Naive thymus-derived CD4-positive, alpha-beta T cell (primary cell): ENCODE results near the gene ASIP. TPM values are rescaled to one million over a fixed set of nuclear protein-coding genes. Genes with fewer than 3 reads are reported as not detected.
"Not testable (repeated sequence)": the region's sequence is repeated elsewhere in the genome, so short reads cannot be mapped to it uniquely, and the experiment has no call there.

Experiments used
- ATAC-seq: fragments of 150-1000 bp; cut with Tn5 transposase; 2 replicates; pipeline ENCODE4 v1.10.0; 2021; ENCODE audit warnings: mild to moderate bottlenecking, moderate library complexity
- CTCF ChIA-PET: fragments of 350-600 bp; sonication (Branson Sonifier 250); formaldehyde crosslinking; loops from one replicate; lab custom pipeline; 2021; ENCODE audit warnings: antibody characterized with exemption; lab: Charles Lee
- POLR2A ChIA-PET: fragments of 350-600 bp; sonication (Branson Sonifier 250); formaldehyde crosslinking; loops from one replicate; lab custom pipeline; 2021; ENCODE audit warnings: antibody characterized with exemption, inconsistent platforms; lab: Charles Lee
- DNase-seq, 9 donors: peaks; one replicate each; pipeline versions ENCODE4 v3.0.0 to v3.0.0-alpha.2; 2020 to 2022; ENCODE audit warnings: mixed read lengths in 1 of 9
- H3K27ac ChIP-seq: one replicate; pipeline ENCODE4 v1.7.0; 2013; ENCODE audit warnings: mild to moderate bottlenecking, low read depth, low read length, moderate library complexity
- H3K27me3 ChIP-seq, 2 donors: one replicate each; pipeline ENCODE4 v1.7.0; 2013; ENCODE audit warnings: low read length in 2 of 2, mild to moderate bottlenecking in 2 of 2, moderate library complexity in 2 of 2; ENCODE audit not compliant: control insufficient read depth in 2 of 2, insufficient read depth in 2 of 2
- H3K36me3 ChIP-seq, 3 experiments: 1 replicate in 2 of 3; 2 replicates in 1 of 3; pipeline ENCODE4 v1.7.0; 2013; ENCODE audit warnings: low read length in 3 of 3, mild to moderate bottlenecking in 3 of 3, moderate library complexity in 1 of 3; ENCODE audit not compliant: insufficient read depth in 3 of 3, control insufficient read depth in 2 of 3
- H3K4me1 ChIP-seq, 2 donors: one replicate each; pipeline ENCODE4 v1.7.0; 2013; ENCODE audit warnings: low read length in 2 of 2, mild to moderate bottlenecking in 2 of 2, moderate library complexity in 1 of 2; ENCODE audit not compliant: control insufficient read depth in 2 of 2, insufficient read depth in 2 of 2
- H3K4me3 ChIP-seq: 2 replicates; pipeline ENCODE4 v1.7.0; 2013; ENCODE audit warnings: mild to moderate bottlenecking, low read length
- H3K9me3 ChIP-seq, 3 experiments: 1 replicate in 2 of 3; 2 replicates in 1 of 3; pipeline ENCODE4 v1.7.0; 2013; ENCODE audit warnings: low read length in 3 of 3; ENCODE audit not compliant: control insufficient read depth in 2 of 3
- H3K27ac Mint-ChIP-seq, 9 donors: one replicate each; pipeline ENCODE4 v1.8.0; 2020 to 2022; ENCODE audit warnings: mixed read lengths in 9 of 9, mild to moderate bottlenecking in 8 of 9, moderate library complexity in 5 of 9, inconsistent platforms in 2 of 9
- H3K27me3 Mint-ChIP-seq, 5 donors: one replicate each; pipeline ENCODE4 v1.8.0; 2021 to 2022; ENCODE audit warnings: mixed read lengths in 5 of 5, mild to moderate bottlenecking in 1 of 5
- H3K36me3 Mint-ChIP-seq, 5 donors: one replicate each; pipeline ENCODE4 v1.8.0; 2020 to 2022; ENCODE audit warnings: mixed read lengths in 5 of 5, mild to moderate bottlenecking in 3 of 5, inconsistent platforms in 1 of 5
- H3K4me1 Mint-ChIP-seq, 7 donors: one replicate each; pipeline ENCODE4 v1.8.0; 2020 to 2022; ENCODE audit warnings: mixed read lengths in 7 of 7, mild to moderate bottlenecking in 3 of 7, inconsistent platforms in 1 of 7
- H3K4me3 Mint-ChIP-seq, 10 donors: one replicate each; pipeline ENCODE4 v1.8.0; 2020 to 2022; ENCODE audit warnings: mild to moderate bottlenecking in 10 of 10, mixed read lengths in 10 of 10, moderate library complexity in 6 of 10, inconsistent platforms in 2 of 10
- H3K9me3 Mint-ChIP-seq, 11 donors: one replicate each; pipeline ENCODE4 v1.8.0; 2020 to 2022; ENCODE audit warnings: mixed read lengths in 11 of 11, mild to moderate bottlenecking in 4 of 11, inconsistent platforms in 1 of 11, moderate library complexity in 1 of 11
- intact Hi-C, 2 donors: fragments of 100-400 bp; cut with micrococcal nuclease; formaldehyde crosslinking; loops; one replicate each; pipeline ENCODE4 v1.15.1; 2023
- polyA plus RNA-seq, 2 donors: library from polyadenylated mRNA; unstranded; fragments of 300-500 nt; fragmentation: Illumina TruSeq; gene quantifications; one replicate each; pipeline ENCODE4 v1.2.3, GENCODE V29; 2021
- total RNA-seq, 6 experiments: library from RNA in 5 of 6; stranded (reverse) in 5 of 6; gene quantifications; 1 replicate in 5 of 6; 2 replicates in 1 of 6; pipeline ENCODE4 v1.2.3 and lab custom pipeline; 2021 to 2026

ASIP gene
- total and polyA plus RNA-seq, 7 experiments from 2014 or later: not detected

GRCh38 chr20:34220561-34220960 is 20.7 kb upstream of the ASIP start:
- peaks cover 0 to 12% (median 10%) of the 10 kb centered on the region in 7 donors for H3K4me1 Mint-ChIP-seq
- DNase-seq: no peak
- Histone ChIP-seq H3K27ac (no peak overlapping the region), H3K9me3 (no peaks in the 10 kb centered on the region), H3K4me1 (no peaks in the 10 kb centered on the region), H3K36me3 (no peaks in the 10 kb centered on the region), H3K27me3 (peaks cover 0 to 4% of the 10 kb centered on the region in 2 donors), H3K4me3 (no peak overlapping the region)
- H3K36me3 Mint-ChIP-seq: no peaks in the 10 kb centered on the region
- H3K27ac Mint-ChIP-seq: no peak overlapping the region
- ATAC-seq: peak; percentile 41
- ChIA-PET POLR2A (no interaction called here), CTCF (no interaction called here)
- H3K9me3 Mint-ChIP-seq: peaks cover 0 to 2% (median 0%) of the 10 kb centered on the region in 11 donors
- intact Hi-C loops: no loop called here
- H3K4me3 Mint-ChIP-seq: no peak overlapping the region
- peaks cover 26 to 37% (median 31%) of the 10 kb centered on the region in 5 donors for H3K27me3 Mint-ChIP-seq

- Mint-ChIP-seq H3K9me3 (peaks cover 0 to 2% (median 0%) of the 10 kb centered on the region in 11 donors), H3K4me3 (no peak overlapping the region), H3K4me1 (peaks cover 0 to 5% (median 0%) of the 10 kb centered on the region in 7 donors), H3K36me3 (no peaks in the 10 kb centered on the region), H3K27ac (no peak overlapping the region), H3K27me3 (peaks cover 24 to 37% (median 31%) of the 10 kb centered on the region in 5 donors)
- intact Hi-C loops: no loop called here
- POLR2A ChIA-PET: no interaction called here
- CTCF ChIA-PET: no interaction called here
- H3K4me1 ChIP-seq: no peaks in the 10 kb centered on the region
- ATAC-seq (no peak), DNase-seq (no peak)
- no peak overlapping the region for H3K4me3 ChIP-seq
- H3K27me3 ChIP-seq: no peaks in the 10 kb centered on the region
- H3K27ac ChIP-seq: no peak overlapping the region
- no peaks in the 10 kb centered on the region for H3K9me3 ChIP-seq
- H3K36me3 ChIP-seq: no peaks in the 10 kb centered on the region
Measured at GRCh38 chr20:34222208-34222607, 19.0 kb upstream of the ASIP start.

GRCh38 chr20:34224251-34224650 is 17.0 kb upstream of the ASIP start:
- H3K36me3 Mint-ChIP-seq, DNase-seq, POLR2A ChIA-PET, H3K9me3 ChIP-seq, H3K27ac Mint-ChIP-seq, H3K9me3 Mint-ChIP-seq, H3K4me3 ChIP-seq, H3K4me3 Mint-ChIP-seq, H3K27ac ChIP-seq, H3K4me1 Mint-ChIP-seq, intact Hi-C loops, H3K36me3 ChIP-seq, ATAC-seq, H3K4me1 ChIP-seq, H3K27me3 ChIP-seq, CTCF ChIA-PET: not testable (repeated sequence)
- H3K27me3 Mint-ChIP-seq: peaks cover 12 to 23% (median 17%) of the 10 kb centered on the region in 5 donors

- ChIA-PET CTCF (no interaction called here), POLR2A (no interaction called here)
- Mint-ChIP-seq H3K4me1 (peaks cover 0 to 5% (median 0%) of the 10 kb centered on the region in 7 donors), H3K9me3 (peaks cover 0 to 11% (median 1%) of the 10 kb centered on the region in 11 donors), H3K27me3 (peaks cover 0 to 19% (median 0%) of the 10 kb centered on the region in 5 donors), H3K27ac (no peak overlapping the region), H3K36me3 (peaks cover 0 to 3% (median 0%) of the 10 kb centered on the region in 5 donors), H3K4me3 (no peak overlapping the region)
- H3K9me3 ChIP-seq: no peaks in the 10 kb centered on the region
- ATAC-seq (no peak), DNase-seq (no peak)
- no peaks in the 10 kb centered on the region for H3K36me3 ChIP-seq
- H3K4me3 ChIP-seq: no peak overlapping the region
- no peaks in the 10 kb centered on the region for H3K27me3 ChIP-seq
- no peaks in the 10 kb centered on the region for H3K4me1 ChIP-seq
- no peak overlapping the region for H3K27ac ChIP-seq
- intact Hi-C loops: no loop called here
Measured at GRCh38 chr20:34231634-34232033, 9.6 kb upstream of the ASIP start.

- no peak overlapping the region for H3K27ac Mint-ChIP-seq
- intact Hi-C loops: no loop called here
- ChIA-PET CTCF (no interaction called here), POLR2A (no interaction called here)
- no peak overlapping the region for H3K4me3 ChIP-seq
- no peak for DNase-seq
- H3K4me1 ChIP-seq: no peaks in the 10 kb centered on the region
- H3K4me1 Mint-ChIP-seq: peaks cover 0 to 5% (median 0%) of the 10 kb centered on the region in 7 donors
- no peak overlapping the region for H3K4me3 Mint-ChIP-seq
- peaks cover 0 to 4% (median 3%) of the 10 kb centered on the region in 5 donors for H3K36me3 Mint-ChIP-seq
- H3K27me3 Mint-ChIP-seq: peaks cover 0 to 20% (median 0%) of the 10 kb centered on the region in 5 donors
- no peak overlapping the region for H3K27ac ChIP-seq
- ATAC-seq: no peak
- H3K36me3 ChIP-seq: no peaks in the 10 kb centered on the region
- peaks cover 0 to 16% (median 6%) of the 10 kb centered on the region in 11 donors for H3K9me3 Mint-ChIP-seq
- H3K9me3 ChIP-seq: no peaks in the 10 kb centered on the region
- no peaks in the 10 kb centered on the region for H3K27me3 ChIP-seq
Measured at GRCh38 chr20:34232494-34233087, 8.6 kb upstream of the ASIP start.

- no peaks in the 10 kb centered on the region for H3K4me1 ChIP-seq
- Mint-ChIP-seq H3K27ac (no peak overlapping the region), H3K36me3 (peaks cover 4 to 13% (median 11%) of the 10 kb centered on the region in 5 donors), H3K9me3 (peaks cover 0 to 27% (median 15%) of the 10 kb centered on the region in 11 donors), H3K4me1 (peaks cover 0 to 5% (median 0%) of the 10 kb centered on the region in 7 donors), H3K27me3 (peaks cover 0 to 27% (median 0%) of the 10 kb centered on the region in 5 donors), H3K4me3 (no peak overlapping the region)
- no peaks in the 10 kb centered on the region for H3K27me3 ChIP-seq
- no peak overlapping the region for H3K27ac ChIP-seq
- ChIA-PET POLR2A (no interaction called here), CTCF (no interaction called here)
- no peak overlapping the region for H3K4me3 ChIP-seq
- ATAC-seq (no peak), DNase-seq (no peak)
- intact Hi-C loops: no loop called here
- H3K36me3 ChIP-seq: no peaks in the 10 kb centered on the region
- no peaks in the 10 kb centered on the region for H3K9me3 ChIP-seq
Measured at GRCh38 chr20:34233687-34234086, 7.5 kb upstream of the ASIP start.

GRCh38 chr20:34235875-34236274 is 5.3 kb upstream of the ASIP start:
- Histone ChIP-seq H3K9me3 (no peaks in the 10 kb centered on the region), H3K27me3 (no peaks in the 10 kb centered on the region), H3K27ac (no peak overlapping the region), H3K4me1 (peaks cover 0 to 9% of the 10 kb centered on the region in 2 donors), H3K4me3 (no peak overlapping the region), H3K36me3 (no peaks in the 10 kb centered on the region)
- H3K27ac Mint-ChIP-seq: no peak overlapping the region
- no peak overlapping the region for H3K4me3 Mint-ChIP-seq
- peaks cover 4 to 17% (median 12%) of the 10 kb centered on the region in 5 donors for H3K36me3 Mint-ChIP-seq
- ChIA-PET POLR2A (no interaction called here), CTCF (no interaction called here)
- intact Hi-C loops: no loop called here
- H3K9me3 Mint-ChIP-seq: peaks cover 0 to 27% (median 15%) of the 10 kb centered on the region in 11 donors
- ATAC-seq (no peak), DNase-seq (no peak)
- H3K4me1 Mint-ChIP-seq: peaks cover 7 to 18% (median 15%) of the 10 kb centered on the region in 7 donors
- H3K27me3 Mint-ChIP-seq: peaks cover 0 to 31% (median 0%) of the 10 kb centered on the region in 5 donors
